Ecto neural progenitor cell (in vitro differentiated cells): ENCODE data around the gene HSD11B1L.
"Not testable (repeated sequence)": the region's sequence is repeated elsewhere in the genome, so short reads cannot be mapped to it uniquely, and the experiment has no call there.

Source experiments
- DNase-seq: peaks from one replicate; pipeline ENCODE4 v3.0.0-alpha.2; 2018; ENCODE audit warnings: low spot score

Gene HSD11B1L

DNA sequence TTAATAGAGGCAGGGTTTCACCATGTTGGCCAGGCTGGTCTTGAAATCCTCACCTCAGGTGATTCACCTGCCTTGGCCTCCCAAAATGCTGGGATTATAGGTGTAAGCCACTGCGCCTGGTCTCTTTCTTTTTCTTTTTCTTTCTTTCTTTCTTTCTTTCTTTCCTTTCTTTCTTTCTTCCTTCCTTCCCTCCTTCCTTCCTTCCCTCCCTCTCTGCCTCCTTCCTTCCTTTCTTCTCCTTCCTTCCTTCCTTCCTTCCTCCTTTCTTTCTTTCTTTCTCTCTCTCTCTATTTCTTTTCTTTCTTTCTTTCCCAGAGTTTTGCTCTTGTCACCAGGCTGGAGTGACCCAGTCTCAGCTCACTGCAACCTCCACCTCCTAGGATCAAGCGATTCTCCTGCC is 52.3 kb downstream of the HSD11B1L start:
- not testable (repeated sequence) for DNase-seq
